Measurements from ENCODE around the gene RNU1-4. TPM values are rescaled to one million over a fixed set of nuclear protein-coding genes. Genes with fewer than 3 reads are reported as not detected.
"Not testable (repeated sequence)": the region's sequence is repeated elsewhere in the genome, so short reads cannot be mapped to it uniquely, and the experiment has no call there.

Gene RNU1-4
- polyA plus RNA-seq, 1 donor = not detected

- DNase-seq (ENCODE audit: low read depth) = not testable (repeated sequence)
These were observed 31.6 kb upstream of the RNU1-4 start for GRCh38 chr1:16708704-16709103.

GRCh38 chr1:16709659-16710087 is 30.6 kb upstream of the RNU1-4 start:
- DNase-seq (ENCODE audit: low read depth) = not testable (repeated sequence)

GRCh38 chr1:16710618-16711017 is 29.7 kb upstream of the RNU1-4 start:
- not testable (repeated sequence) for DNase-seq (ENCODE audit: low read depth)

GRCh38 chr1:16712131-16712530 is 28.2 kb upstream of the RNU1-4 start:
- DNase-seq (ENCODE audit: low read depth) = not testable (repeated sequence)

GRCh38 chr1:16712582-16712981 is 27.7 kb upstream of the RNU1-4 start:
- DNase-seq (ENCODE audit: low read depth) = not testable (repeated sequence)

GRCh38 chr1:16712984-16713383 is 27.3 kb upstream of the RNU1-4 start:
- not testable (repeated sequence) for DNase-seq (ENCODE audit: low read depth)

- DNase-seq (ENCODE audit: low read depth) = not testable (repeated sequence)
These were observed 26.8 kb upstream of the RNU1-4 start for GRCh38 chr1:16713480-16713879.

GRCh38 chr1:16716691-16717335 is 23.5 kb upstream of the RNU1-4 start:
- DNase-seq (ENCODE audit: low read depth) = no peak

GRCh38 chr1:16717336-16718098 is 22.8 kb upstream of the RNU1-4 start:
- no peak for DNase-seq (ENCODE audit: low read depth)

GRCh38 chr1:16718099-16718907 is 22.0 kb upstream of the RNU1-4 start:
- not testable (repeated sequence) for DNase-seq (ENCODE audit: low read depth)

- DNase-seq (ENCODE audit: low read depth) = no peak
These were observed 21.3 kb upstream of the RNU1-4 start for GRCh38 chr1:16718908-16719533.

GRCh38 chr1:16719571-16720350 is 20.6 kb upstream of the RNU1-4 start:
- no peak for DNase-seq (ENCODE audit: low read depth)

GRCh38 chr1:16720351-16721223 is 19.7 kb upstream of the RNU1-4 start:
- no peak for DNase-seq (ENCODE audit: low read depth)

- no peak for DNase-seq (ENCODE audit: low read depth)
These were observed 18.3 kb upstream of the RNU1-4 start for GRCh38 chr1:16721871-16722641.

GRCh38 chr1:16724718-16725438 is 15.4 kb upstream of the RNU1-4 start:
- DNase-seq (ENCODE audit: low read depth) = no peak

GRCh38 chr1:16725439-16726245 is 14.7 kb upstream of the RNU1-4 start:
- not testable (repeated sequence) for DNase-seq (ENCODE audit: low read depth)

All from forelimb muscle (tissue), 1 donor.